A549 treated with CpdA at 1 μM for 4 hours (cell line): ENCODE results near the gene COL10A1. TPM values are rescaled to one million over a fixed set of nuclear protein-coding genes. Genes with fewer than 3 reads are reported as not detected.

Source experiments
- total RNA-seq: library from RNA; stranded (reverse); fragments of 200-300 nt; extraction: Qiagen RNA extraction; gene quantifications from 5 replicates; pipeline ENCODE4 v1.2.3, GENCODE V29; 2022; ENCODE audit warnings: low read depth

COL10A1 gene
- total RNA-seq: 0.02 TPM in 1 of 5 replicates, not detected in the others

DNA sequence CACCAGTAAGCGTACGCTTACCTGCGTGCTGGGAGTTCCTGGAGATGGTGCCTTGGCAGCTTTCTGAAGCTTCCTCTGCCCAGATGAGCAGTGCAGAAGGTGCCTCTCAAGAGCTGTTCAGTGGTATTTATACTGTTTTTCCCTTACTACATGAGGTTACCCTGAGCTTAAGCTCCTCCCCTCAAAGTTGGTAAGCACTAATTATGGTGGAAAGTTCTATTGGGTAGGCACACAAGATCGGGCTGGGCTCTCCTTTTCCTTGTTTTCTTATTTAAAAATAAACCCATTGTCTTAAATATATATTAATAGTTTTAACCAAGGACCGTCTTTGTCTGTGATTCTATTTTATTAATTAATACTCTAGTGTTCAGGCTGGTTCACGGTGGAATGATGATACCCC is at the start of gene COL10A1:
COL10A1 (minus strand) TSS at position 101 of the 400 bp plus-strand sequence. CDS start 640 bp downstream, outside the sequence.

DNA sequence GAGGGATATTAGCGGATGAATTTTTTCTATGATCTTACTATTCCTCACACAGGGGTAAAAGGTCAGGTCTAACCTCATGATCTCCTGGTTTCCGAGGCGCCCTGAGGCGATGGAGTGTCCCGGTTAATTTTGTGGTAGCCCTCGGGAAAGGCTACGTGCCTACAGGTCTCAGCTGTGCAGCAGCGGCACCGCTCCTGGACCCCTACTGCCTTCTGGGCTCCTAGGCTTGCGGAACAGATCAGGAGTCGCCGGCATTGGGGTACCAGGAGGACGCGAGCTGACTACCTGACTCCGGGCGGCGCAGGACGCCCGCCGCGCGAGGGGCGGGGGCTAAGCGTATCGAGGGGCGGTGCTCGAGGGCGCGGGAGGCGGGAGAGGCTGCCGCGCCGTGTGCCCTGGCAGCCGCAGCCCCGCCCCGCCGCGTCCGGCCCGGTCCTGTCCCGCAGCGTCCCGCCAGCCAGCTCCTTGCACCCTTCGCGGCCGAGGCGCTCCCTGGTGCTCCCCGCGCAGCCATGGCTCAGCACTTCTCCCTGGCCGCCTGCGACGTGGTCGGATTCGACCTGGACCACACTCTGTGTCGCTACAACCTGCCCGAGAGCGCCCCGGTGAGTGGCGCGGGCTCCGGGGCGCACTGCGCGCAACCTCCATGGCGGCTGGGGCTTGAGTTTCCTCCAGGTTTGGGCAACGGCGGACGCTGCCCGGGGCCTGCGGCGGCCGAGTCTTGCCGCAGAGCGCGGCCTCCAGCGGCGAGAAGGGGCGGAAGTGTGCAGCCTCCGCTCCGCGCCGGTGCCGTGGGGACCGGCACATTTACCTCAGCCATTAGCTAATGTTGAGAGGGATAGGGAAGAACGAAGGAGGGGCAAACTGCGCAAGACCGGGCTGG is 25.3 kb downstream of the COL10A1 start, which contains the start of gene NT5DC1:
NT5DC1 (plus strand) TSS at position 435 of the 883 bp plus-strand sequence; CDS start at position 513, 78 bp downstream.

Other genes starting within 250 kb of the COL10A1 start
- 1.4 to 1.8 TPM (median 1.5 TPM) in 5 replicates for gene FRK, start 65.2 kb downstream of the COL10A1 start, total RNA-seq
- gene NT5DC1, start 25.3 kb downstream of the COL10A1 start, total RNA-seq: 20.8 to 32.9 TPM (median 29.1 TPM) in 5 replicates
- 2.4 to 3.5 TPM (median 3.1 TPM) in 5 replicates for gene TSPYL4, start 127.9 kb upstream of the COL10A1 start, total RNA-seq
- gene TSPYL1, start 153.8 kb upstream of the COL10A1 start, total RNA-seq: 27.8 to 34.7 TPM (median 29.4 TPM) in 5 replicates
- 15.5 to 19.1 TPM (median 18.5 TPM) in 5 replicates for gene DSE, start 244.8 kb upstream of the COL10A1 start, total RNA-seq